Mammary epithelial cell (primary cell): ENCODE data around the gene NAA25.

Source experiments
- CTCF ChIP-seq, 2 donors: IDR thresholded peaks in 1 of 2; conservative IDR thresholded peaks in 1 of 2; 2 replicates each; pipeline ENCODE4 v1.5.1; 2011 to 2012; ENCODE audit warnings: inconsistent platforms in 2 of 2, low read length in 2 of 2, mild to moderate bottlenecking in 2 of 2, control low read depth in 1 of 2, low read depth in 1 of 2; ENCODE audit not compliant: insufficient read depth in 1 of 2; ENCODE audit errors: extremely low read depth in 1 of 2
- EZH2 ChIP-seq: IDR thresholded peaks from 2 replicates; pipeline ENCODE4 v1.6.1; 2012; ENCODE audit warnings: low read length, inconsistent platforms, borderline replicate concordance

DNA sequence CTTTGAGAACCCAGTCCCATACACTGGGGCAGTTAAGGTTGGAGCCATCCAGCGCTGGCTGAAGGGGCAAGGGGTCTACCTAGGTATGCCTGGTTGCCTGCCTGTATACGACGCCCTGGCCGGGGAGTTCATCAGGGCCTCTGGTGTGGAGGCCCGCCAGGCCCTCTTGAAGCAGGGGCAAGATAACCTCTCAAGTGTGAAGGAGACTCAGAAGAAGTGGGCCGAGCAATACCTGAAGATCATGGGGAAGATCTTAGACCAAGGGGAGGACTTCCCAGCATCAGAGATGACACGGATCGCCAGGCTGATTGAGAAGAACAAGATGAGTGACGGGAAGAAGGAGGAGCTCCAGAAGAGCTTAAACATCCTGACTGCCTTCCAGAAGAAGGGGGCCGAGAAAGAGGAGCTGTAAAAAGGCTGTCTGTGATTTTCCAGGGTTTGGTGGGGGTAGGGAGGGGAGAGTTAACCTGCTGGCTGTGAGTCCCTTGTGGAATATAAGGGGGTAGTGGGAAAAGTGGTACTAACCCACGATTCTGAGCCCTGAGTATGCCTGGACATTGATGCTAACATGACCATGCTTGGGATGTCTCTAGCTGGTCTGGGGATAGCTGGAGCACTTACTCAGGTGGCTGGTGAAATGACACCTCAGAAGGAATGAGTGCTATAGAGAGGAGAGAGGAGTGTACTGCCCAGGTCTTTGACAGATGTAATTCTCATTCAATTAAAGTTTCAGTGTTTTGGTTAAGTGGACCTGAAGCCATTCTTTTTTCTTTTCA, 86.2 kb downstream of the NAA25 start:
- TF ChIP-seq CTCF (conservative IDR thresholded peaks at IDR 0.05 in 1 of 2, IDR thresholded peaks at IDR 0.05 in 1 of 2; ENCODE audit: extremely low read depth in 1 of 2, insufficient read depth in 1 of 2, low read depth in 1 of 2, low read length in 2 of 2) = no peak
- no peak for TF ChIP-seq EZH2
